Stimulated activated CD4-positive, alpha-beta T cell treated with anti-CD3 and anti-CD28 coated beads, Interleukin-1b, Interleukin-23, amount 100 ng/mL, for 1 hour (primary cell): ENCODE measurements around the gene WNT8A.
A peak's percentile ranks its signal among the peaks of the same experiment; 100 is the strongest.
"Not testable (repeated sequence)": the region's sequence is repeated elsewhere in the genome, so short reads cannot be mapped to it uniquely, and the experiment has no call there.

Source experiments
- DNase-seq, 2 donors: peaks; one replicate each; pipeline ENCODE4 v3.0.0-alpha.2; 2020; ENCODE audit warnings: low read depth in 2 of 2

Gene WNT8A, protein sequence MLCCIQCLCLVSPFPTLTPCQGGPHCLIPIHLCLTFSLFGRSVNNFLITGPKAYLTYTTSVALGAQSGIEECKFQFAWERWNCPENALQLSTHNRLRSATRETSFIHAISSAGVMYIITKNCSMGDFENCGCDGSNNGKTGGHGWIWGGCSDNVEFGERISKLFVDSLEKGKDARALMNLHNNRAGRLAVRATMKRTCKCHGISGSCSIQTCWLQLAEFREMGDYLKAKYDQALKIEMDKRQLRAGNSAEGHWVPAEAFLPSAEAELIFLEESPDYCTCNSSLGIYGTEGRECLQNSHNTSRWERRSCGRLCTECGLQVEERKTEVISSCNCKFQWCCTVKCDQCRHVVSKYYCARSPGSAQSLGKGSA

DNA sequence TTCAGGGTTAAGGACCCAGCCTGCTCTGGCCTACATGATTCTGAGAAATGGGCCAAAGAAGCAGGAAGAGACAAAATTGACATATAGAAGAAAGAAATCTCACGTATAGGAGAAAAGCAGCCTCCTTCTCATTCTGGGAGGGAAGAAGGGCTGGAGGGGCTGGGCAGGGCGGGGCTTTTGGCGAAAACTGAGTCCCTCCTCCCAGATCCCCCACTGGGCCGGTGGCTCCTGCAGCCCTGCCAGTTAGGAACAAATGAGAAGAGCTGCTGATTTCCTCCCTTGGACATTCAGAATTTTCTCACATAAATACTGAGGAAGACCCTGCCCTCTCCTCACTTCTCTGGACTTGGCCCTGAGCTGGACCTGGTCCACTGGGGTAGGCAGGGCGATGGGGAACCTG is at the start of gene WNT8A:
Gene WNT8A, plus strand, starts transcription at position 332 of the 400 bp plus-strand sequence. CDS start 95 bp downstream, outside the sequence.
- no peak for DNase-seq

DNA sequence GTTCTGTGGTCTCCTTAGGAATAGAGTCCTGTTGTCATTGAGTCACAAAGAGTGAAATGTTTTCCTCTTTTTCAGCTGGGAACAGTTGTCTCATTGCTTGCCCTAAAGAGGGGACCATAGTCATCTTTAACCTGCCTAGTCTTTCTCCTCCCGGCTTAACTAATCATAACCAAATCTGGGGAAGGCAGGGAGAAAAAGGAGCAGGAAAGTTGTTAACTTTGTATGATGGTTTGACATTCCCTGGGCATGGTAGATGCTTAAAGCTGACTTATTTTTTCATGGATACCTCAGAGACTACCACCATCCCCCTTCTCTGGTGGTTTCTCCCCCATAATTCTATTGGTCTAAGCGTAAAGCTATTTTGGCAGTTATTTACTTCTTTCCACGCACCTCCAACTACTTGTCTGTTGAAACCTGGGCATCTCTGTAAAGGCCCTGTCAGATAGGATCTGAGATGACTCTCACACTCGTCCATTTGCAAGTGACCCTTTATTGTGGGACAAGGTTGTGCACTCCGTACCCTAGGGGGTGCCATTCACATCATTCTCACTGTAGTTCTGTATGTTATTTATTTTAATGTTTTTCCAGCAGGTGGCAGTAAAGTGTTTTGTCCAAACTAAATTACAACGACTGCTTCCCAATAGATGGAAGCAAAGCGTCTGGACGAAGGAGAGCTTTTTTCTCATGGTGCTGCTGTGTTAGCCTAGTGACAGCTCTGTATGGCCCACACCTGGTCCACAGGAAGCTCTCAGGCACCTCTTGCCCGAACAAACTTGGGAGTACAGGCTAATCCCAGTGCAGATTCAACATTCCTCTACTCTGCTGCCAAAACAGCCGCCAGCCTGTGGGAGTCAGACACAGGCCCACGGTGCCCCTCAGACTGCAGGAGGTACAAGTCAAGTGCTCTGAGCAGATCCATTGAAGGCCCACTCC is 48.0 kb upstream of the WNT8A start:
- DNase-seq: peak in 1 of 2 donors; percentile 15

DNA sequence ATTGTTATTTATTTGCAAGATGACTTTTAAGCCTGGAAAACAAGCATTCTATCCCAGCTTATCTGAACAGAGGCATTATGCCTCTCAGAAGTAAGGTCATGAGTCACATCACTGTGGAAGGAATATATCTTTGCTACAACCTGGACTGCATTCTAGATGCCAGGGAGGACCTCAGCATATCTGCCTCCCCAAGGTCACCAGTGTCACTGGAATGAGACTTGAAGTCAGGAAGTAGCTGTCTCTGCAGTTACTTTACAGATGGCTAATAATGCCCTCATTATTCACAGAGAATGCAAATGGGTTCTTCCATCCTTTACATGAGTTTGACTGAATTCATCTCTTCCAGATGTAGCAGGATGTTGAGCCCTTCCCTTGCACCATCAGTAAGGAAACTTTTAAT is 46.6 kb upstream of the WNT8A start:
- no peak for DNase-seq

DNA sequence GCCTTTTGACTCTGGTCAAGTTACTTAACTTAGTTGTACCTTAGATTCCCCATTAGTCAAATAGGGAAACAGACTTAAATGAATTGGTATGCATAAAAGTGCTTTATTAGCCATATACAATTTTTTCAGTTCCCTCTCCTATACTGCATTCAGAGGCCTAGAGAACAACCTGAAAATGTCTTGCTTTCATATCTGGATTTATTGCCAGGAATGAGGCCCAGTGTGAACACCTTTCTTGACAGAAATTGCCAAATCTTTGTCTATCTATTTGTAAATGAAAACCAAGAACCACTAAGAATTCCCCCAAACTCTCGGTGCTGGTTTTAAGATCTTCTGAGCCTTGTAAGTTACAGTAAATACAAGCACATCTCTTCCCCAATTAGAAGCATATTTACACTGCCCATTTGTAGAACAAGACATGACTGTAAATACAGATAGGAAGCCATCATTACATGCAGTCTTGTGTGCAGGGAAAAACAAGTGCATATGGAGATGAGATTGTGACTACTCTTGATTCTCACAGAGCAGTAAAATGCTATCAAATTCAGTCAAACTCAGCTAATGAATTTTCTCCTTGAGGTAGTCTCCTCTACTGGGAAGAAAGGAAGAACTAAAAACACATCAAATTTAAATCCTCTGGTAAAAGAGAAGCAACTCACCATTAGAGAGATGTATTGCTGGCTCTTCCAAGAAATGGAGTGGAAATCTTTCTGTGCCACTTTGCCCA is 45.8 kb upstream of the WNT8A start:
- DNase-seq: no peak

DNA sequence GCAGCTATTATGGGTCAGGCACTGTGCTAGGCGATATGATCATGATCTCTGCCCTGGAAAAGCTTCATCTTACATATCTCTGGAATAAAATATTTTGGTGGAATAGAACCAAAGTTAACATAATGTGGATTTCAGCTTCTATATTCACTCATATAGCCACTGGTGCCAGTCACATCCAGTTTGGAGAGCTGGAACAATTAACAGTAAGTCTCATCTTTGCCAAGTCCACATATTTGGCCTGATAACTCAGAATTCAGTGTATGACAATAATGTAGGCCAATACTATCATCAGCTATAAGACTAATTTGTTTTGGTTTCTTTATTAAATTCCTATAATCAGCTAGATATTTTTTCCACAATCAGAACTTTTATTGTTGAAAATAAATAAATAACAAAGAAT is 45.0 kb upstream of the WNT8A start:
- DNase-seq: no peak

DNA sequence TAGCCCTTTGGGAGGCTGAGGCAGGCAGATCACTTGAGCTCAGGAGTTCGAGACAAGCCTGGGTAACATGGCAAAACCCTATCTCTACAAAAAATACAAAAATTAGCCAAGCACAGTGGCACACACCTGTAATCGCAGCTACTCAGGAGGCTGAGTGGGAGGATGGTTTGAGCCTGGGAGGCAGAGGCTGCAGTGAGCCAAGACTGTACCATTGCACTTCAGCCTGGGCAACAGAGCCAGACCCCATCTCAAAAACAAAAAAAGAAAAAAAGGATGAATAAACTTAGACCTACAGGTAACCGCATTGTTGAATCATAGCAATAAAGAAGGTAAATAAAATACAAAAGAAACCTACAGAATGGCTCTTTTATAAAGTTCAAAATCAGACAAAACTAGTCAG is 38.5 kb upstream of the WNT8A start:
- DNase-seq: not testable (repeated sequence)

DNA sequence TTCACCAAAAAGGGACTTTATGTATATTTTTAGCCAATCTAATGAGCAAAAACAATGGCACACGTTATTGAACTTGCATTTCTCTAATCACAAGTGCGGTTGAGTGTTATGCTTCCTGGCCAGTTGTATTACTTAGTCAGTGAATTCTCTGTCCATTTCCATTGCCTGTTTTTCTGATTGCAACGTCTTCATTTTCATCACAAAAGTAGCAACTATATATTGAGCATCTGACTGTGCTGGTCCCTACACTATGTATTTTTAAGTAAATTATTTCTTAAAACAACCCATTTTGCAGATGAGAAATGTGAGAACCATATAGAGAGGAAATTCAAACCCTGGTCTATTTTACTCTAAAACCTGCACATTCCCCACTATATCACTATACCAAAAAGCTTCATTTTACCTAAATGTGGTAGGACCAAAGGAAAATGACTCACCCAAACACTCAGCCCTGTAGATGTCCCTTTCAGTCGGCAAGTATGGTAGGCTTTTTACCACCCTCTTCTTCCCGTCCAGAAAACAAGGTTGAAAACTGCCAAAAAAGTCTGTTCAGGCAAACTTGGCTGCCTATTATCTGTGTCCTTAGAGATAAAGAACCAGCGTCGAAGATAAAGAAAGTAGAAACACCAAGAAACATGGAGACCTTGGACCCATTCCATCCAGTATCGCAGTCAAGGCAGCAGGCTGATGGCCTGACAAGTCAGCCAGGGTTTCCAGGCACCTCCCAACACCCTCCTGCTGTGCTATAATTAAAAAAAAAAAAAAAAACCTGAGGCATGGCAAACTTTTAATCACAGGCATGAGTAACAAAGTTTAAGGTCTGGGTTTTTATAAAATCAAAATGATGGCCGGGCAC is 32.2 kb upstream of the WNT8A start:
- no peak for DNase-seq

DNA sequence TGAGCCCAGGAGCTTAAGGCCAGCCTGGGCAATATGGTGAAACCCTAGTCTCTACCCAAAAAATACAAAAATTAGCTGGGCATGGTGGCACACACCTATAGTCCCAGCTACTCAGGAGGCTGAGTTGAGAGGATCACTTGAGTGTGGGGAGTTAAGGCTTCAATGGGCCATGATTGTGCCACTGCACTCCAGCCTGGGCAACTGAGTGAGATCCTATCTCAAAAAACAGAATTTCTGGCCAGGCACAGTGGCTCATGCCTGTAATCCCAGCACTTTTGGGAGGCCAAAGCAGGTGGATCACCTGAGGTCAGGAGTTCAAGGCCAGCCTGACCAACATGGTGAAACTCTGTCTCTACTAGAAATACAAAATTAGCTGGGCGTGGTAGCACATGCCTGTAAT is 31.1 kb upstream of the WNT8A start:
- not testable (repeated sequence) for DNase-seq

DNA sequence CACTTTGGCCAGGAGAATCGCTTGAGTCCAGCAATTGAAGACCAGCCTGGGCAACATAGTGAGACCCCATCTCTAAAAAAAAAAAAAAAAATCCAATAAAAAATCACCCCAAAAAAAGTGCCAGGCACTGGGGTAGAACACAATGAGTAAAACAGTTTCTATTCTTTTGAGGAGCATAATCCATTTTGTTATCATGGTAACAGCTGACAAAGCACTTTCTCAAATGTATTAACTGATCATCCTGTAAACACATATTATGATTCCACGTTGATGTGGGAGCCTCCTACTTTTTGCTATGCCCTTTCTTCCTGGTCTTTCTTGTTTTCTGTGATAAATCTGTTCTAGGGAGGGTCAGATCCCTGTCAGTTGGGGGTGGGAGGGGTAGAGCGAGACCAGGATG is 30.3 kb upstream of the WNT8A start:
- DNase-seq: no peak

DNA sequence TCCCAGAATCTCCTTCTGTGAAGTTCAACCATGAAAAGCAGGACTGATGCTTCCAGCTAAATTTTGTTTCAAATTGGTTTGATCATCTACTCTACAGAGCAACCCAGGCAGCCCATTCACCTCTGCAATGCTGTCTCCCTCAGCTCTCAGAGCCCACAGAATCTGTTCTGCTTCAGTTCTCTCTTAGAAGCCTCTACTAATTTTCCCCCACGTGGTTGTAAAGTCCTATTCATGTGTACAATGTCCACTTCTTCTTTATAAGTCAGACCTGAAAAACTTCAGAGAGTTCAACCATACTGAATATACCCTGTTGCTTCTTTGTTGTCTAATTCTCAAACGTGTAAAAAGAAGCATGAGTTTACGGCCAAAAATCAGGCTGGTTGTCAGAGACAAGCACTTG is 29.6 kb upstream of the WNT8A start:
- DNase-seq: no peak

DNA sequence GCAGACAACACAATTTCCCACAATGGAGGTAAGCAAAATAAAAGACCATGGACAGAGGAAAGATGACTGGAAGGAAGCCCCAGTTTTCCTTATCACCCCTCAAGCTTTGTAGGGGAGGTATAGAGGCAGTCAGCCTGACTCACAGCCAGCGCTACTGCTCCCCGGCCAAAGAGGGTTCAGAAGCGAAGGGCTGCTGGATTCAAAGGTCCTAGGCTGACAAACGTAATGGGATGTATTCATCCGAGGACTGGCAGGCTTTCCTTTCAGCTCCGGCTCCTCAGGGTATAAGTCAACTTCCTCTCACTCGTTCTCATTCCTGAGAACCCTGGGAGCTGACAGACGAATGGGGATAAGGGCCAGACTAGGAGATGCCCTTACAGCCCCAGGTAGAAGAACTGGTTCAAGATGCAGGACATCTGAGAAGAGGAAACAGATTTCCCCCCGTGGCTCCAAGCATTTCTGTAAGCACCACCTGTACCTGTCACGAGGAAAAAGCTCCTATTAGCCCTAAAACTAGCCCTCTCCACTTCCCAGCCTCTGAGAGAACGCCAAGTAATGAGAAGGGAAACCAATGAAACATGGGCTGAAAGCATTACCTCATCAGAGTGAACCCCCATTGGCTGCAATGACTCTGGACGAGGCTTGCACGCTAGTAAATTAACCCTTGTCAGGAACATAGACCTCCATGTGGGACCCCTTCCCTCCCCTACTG is 28.8 kb upstream of the WNT8A start:
- no peak for DNase-seq

DNA sequence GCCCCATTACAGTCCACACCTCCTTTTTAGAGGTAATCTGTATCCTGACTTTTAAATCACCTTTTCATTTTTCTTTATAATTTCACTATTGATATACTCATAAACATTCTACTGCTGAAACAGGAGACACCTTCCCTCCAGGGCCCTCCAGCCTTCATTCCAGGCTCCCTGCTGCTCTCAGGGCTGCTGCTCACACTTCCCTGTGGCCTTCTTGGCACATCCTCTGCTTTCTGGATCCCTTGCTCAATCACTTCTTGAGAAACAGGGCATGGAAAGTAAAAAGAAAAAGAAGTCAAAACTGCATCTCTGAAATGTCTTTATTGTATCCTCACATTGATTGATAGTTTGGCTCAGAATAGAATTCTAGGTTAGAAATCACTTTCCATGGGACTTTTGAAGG is 19.3 kb upstream of the WNT8A start:
- no peak for DNase-seq

DNA sequence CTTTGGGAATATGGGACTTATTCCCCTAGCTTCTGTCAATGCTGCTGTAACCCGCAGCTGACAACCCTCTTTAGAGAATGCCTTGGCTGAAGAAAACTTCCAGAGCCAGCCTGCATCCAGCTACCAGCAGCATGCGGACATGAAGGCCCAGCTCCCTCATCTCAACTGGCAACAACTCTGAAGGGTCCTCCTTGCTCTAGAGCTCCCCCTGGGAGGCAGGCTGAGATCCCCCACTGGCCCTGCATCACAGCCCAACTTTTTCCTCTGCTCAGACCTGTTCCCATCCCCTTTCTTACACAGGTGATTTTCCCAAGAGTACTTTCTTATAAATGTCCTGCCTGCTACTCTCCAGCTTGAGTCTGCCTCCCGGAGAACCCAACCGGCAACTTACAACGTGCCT is 18.7 kb upstream of the WNT8A start:
- DNase-seq: no peak

DNA sequence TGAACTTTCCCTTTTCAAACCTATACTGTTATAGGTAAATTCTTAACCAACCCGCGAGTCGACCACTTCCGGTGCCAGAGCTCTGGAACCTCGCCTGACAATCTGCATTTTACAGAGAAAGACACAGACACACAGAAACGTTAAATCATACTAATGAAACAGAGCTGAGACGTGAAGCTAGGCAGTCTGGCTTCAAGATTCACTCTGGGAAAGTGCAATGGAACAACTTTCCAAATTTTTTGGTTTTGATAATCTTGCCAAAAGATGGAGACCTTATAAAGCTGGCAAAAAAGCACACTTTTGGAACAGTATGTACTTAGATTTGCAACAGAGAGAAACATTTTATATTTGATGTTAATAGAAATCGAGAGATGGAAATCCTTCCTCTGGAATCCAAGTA is 15.9 kb upstream of the WNT8A start:
- DNase-seq: no peak

DNA sequence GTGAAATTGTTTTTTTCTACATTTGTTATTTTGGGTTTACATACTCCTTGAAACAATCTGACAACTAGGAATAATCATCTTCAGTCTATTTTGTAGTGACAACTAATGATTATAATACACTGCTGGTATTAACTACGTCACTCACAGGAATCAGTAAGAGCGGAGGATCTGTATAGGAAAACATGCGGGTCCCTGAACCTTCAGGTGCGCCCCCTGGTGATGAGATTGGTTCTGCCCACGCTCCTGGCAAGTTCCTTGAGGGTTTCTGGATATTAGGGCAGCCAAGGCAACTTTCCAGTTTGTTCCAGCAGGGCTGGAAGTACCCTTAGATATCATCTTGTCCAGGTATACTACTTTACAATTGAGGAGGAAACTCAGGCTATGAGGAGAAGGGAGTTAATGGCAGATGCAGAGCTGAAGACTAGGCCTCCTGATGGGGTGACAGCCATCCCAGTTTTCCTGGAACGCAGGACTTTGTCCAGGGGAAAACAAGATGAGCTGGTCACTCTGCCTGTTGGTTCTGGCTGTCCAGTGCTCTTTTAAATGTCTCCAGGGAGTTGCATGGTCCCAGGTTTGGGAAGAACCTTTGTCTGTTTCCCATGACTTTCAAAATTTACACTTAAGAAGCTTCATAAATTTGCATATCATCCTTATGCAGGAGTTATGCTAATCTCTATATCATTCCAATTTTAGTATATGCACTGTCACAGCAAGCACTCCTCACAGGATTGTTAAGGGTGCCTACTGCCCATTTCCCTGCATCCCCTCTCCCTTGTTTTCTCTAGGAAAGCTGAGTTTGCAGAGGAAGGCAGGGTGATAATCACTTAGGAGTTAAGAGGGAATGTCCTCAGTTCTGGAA is 14.9 kb upstream of the WNT8A start:
- DNase-seq: peak; percentile 35 to 55

DNA sequence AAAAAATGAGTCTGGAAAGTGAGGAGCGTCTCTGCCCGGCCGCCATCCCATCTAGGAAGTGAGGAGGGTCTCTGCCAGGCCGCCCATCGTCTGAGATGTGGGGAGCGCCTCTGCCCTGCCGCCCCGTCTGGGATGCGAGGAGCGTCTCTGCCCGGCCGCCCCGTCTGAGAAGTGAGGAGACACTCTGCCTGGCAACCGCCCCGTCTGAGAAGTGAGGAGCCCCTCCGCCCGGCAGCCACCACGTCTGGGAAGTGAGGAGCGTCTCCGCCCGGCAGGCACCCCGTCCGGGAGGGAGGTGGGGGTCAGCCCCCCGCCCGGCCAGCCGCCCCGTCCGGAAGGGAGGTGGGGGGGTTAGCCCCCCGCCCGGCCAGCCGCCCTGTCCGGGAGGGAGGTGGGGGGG is 13.8 kb upstream of the WNT8A start:
- DNase-seq: not testable (repeated sequence)

DNA sequence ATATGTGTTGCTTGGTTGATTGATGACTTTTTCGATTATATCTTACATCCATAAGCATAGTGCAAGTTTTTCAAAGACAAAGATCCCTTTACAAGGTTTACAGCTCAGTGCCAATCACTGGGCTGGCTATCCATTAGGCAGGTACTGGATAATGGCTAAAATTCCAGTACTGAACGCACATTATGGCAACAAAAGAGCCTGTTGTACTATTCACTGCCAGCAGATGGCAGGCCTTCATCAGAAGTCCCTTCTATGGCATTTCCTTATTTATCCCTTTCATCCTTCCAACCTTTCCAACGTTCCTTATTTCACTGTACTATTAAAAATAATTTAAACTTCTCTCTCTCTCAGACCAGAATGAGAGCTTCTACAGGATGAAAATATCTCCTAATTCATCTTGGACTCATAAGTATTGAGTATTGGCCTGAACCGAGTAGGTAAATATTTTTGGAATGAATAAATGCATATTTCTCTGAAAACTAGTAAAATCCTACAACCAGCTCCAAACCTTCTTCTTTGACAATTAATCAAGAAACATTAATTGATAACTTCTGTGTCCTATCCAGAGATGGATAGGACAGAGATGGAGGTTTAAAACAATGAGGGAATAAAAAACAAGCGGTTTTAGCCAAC is 6.7 kb upstream of the WNT8A start:
- peak; percentile 8 to 17 for DNase-seq

DNA sequence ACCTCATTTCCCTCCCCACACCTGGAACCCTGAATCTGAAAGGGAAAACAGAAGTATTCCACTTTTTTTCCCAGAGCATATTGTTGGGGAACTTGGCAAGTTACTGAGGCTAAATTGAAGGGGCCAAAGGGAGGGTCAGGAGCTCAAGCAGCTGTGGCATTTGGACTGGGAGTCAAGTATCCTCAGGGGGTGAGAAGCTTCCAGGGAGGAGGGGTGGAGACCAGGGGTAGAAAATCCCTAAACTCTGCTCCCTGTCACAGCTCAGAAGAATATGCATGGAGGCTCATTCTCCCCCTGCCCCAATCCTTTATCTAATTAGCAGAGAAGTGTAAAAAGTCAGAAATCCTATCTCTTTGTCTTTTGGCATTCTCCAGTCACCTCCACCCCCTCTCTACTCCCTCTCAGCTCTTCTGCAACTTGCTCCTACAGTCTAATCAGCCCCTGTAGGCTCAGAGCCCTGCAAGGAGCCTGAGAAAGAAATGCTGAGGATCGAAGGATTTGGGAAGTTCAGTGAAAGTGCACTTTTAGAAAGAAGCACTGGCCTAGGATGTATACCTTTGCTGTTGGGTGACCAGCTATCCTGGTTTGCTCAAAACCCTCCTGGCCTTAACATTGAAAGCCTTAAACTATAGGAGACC is 5.7 kb upstream of the WNT8A start:
- DNase-seq: no peak

DNA sequence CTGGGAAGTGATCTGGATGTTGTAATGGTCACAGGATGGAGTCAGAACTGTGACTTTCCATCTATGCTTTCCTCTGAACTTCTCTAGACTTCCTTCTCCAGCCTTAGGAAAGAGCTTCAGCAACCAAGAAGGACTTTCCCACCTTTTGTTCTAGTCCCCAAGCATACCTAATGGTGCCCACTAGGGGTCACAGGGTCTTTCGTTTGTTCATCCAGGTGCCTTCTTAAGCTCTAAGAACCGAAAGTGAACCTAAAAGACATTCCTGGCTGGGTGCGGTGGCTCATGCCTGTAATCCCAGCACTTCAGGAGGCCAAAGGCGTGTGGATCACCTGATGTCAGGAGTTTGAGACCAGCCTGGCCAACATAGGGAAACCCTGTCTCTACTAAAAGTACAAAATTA is 1.8 kb upstream of the WNT8A start:
- DNase-seq: no peak
